NK-92 (cell line): ENCODE results near the gene RHOD.

Source experiments
- DNase-seq: peaks from one replicate; lab custom pipeline; 2025; ENCODE audit not compliant: unreplicated experiment; lab: John Stamatoyannopoulos, UW

The RHOD gene, protein sequence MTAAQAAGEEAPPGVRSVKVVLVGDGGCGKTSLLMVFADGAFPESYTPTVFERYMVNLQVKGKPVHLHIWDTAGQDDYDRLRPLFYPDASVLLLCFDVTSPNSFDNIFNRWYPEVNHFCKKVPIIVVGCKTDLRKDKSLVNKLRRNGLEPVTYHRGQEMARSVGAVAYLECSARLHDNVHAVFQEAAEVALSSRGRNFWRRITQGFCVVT

DNA sequence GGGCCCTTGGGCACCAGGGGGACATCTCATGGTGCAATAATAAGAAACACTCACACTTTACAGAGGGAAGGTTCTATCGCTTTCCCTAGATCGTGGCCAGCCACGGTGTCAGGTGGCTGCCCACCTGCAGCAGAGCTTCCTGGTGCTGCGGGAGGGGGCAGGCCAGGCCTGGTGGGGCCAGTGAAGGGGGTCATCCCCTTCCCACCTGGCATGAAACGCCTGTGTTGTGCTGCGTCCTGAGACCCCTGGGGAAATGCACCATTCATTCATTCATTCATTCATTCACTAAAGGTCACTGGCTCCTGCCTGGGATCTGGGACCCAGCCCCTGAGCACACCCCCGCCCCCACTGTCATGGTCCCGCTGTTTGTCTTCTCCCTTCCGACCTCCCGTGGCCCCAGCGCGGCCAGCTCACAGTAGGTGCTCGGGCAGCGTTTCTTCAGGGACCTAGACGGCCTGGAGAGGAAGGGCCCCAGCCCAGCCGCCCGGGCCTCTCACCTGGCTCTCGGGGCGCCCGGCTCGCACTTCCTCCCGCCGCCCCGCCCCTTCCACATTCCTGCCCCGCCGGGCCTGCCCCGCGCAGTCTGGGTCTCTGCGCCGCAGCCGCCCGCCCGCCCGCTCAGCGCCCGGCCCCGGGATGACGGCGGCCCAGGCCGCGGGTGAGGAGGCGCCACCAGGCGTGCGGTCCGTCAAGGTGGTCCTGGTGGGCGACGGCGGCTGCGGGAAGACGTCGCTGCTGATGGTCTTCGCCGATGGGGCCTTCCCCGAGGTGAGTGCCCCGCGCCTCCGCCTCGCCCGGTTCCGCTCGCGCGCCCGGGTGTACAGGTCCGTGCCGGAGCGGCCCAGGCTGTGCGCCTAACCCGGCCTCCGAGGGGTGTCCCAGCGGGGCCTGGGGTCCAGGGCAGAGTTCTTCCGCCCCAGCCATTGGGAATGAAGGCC lies at the start of gene RHOD:
Gene RHOD, plus strand, starts transcription at position 581 of the 938 bp plus-strand sequence. Its CDS starts 56 bp downstream, at position 637.
- DNase-seq = no peak

DNA sequence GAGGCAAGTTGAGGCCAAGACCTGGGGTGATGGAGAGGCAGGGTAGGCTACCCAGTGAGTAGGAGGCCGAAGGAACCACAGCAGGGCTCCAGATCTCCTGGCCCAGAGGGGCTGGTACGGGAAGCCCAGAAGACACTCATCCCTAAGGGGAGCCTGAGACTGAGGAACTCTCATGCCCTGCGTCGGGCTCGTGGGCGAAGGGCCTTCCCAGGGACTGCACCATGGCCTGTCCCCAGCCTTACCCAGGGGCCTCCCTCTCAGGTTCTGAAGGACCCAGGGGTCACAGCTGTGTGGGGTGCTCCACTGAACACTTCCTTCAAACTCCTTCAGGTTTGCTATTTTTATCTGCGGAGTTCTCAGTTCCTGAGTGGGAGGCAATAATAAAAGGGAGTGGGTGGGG lies 49.5 kb upstream of the RHOD start:
- no peak for DNase-seq

DNA sequence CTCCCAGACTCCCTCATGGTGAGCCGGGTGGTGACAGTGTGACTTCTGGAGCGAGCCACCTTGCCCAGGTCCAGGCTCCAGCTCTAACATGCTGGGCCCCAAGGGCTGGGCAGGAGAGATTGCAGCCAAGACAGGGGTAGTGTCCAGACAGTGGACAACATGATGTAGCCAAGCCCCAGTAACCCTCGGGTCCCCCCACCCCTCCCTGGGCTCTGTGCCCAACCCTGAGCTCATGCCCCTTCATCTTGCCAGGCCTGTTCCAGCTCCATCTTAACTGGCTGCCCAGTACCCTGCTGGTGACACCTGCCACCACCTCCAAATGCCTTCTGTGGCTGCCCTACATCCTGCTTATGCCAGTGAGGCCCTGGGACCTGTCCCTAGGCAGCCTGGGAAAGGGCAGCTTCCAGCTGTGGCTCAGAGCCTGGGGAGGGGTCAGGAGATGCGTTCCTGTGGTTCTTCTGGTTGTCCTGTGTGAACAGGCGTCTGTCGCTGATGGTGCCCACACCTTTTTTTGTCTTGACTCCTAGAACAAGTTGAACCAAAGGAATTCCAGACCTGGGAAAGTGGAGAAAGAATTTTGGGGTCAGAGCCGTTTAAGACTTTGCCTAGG lies 46.2 kb upstream of the RHOD start:
- DNase-seq = no peak

DNA sequence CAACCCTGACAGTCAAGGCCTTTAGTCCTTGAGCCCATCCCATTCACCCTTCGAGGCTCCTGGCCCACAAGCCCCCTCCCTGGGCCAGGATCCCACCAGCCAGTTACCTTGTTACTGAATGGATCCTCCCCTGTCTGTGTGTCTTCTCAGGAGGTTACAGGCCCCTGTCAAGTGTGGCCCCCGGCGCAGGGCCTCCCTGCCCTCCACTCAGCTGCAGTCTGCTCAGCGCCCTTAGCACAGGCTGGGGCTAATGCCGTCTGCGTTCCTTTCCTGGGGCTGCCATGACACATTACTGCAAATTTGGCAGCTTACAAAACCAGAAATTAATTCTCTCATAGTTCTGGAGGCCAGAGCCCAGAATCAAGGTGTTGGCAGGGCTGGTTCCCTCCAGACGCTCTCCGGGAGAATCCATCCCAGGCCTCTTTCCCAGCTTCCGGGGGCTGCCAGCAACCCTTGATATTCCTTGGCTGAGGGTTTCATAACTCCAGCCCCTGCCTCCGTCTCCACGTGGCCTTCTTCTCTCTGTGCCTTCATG lies 43.1 kb upstream of the RHOD start:
- no peak for DNase-seq

DNA sequence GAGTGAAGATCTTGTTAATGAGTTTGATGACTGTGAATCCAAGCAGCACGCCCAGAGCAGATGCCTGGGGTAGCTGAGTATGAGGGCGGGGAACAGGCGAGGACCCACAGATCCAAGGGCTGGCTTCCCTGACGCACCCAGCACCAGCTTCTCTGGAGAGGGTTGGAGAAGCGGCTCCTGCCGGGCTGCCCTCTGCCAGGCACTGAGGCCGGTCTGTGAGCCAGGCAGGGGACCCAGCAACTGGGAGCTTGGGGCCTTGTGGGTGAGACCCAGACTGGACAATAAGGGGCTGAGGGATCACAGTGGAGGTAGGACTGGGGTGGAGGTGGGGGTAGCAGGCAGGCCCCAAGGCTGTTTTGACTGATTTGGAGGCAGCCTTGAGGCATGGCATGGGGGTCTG lies 42.3 kb upstream of the RHOD start:
- no peak for DNase-seq

DNA sequence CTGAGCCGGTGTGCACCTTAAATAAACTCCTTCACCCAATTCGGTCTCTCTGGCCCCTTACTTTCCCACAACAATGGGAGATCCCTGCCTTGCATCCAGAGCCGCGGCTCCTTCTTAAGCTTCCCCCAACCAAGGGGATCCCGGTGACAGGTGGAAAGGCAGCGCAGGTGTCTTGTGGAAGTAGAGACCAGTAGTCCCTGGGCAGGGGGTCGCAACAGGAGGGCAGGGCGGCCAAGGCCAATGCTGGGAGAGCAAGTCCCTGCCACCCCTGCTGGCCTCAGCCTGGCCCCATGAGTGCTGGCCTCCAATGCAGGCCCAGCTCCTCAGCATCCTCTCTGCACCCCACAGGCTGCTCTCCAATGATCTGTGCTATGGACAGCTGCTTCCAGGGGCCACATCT lies 41.6 kb upstream of the RHOD start:
- DNase-seq = no peak

DNA sequence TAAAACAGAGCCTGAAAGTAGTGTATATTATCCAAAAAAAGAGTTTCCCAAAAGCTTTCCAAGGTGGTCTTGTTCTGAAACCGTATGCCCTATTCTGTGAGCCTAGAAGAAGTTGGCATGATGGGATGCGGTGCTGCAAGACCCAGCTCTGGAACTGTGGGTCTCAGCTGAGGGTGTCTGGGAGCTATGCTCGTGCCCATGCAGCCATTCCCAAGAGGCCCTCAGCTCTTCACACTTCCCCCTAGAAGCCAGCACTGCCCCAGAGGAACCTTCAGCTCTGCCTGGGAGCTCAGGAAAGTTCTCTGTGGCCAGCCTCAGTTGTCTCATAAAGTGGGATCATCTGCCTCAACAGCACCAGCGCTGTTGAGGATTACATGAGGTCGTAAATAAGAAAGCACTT lies 40.1 kb upstream of the RHOD start:
- DNase-seq = no peak

DNA sequence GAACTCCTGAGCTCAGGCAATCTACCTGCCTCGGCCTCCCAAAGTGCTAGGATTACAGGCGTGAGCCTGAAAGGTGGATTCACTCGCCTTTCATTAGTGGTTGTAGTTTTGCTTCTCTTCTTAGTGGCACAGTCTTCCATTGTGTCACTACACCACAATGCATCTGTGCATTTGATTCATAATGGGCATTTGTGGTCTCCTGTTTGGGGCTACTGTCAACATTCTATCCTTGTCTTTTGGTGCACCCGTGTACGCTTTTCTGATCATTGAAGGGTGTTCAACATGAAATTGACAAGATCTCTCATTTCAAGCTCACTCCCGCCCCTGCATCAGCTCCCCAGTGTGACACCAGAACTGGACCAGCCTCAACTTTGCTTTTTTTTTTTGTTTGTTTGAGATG lies 35.7 kb upstream of the RHOD start:
- DNase-seq = no peak

DNA sequence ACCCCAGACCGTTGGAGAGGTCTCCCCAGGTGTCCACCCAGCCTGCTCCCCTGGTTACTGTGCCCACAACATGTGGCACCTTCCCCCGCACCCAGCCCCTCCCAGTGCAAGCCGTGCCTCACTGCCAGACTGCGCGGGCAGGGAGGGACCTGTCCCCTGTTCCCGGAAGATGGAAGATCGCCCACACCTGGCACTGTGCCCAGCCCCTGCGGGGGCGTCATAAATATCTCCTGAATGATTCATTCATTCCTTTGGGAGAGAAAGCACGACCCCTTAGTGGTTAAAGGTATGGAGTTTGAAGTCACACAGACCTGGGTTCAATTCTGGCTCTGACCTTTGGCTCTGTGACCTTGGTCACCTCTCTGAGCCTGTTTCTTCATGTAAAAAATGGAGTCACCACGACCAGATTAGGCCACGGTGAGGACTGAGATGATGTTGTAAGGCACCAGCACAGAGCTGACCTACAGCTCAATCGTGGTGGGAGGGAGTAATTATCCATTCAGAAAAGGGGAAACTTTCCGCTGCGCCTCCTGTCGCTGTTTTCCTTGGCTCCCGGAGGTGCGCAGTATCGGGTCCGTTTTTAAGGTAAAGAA lies 34.2 kb upstream of the RHOD start:
- DNase-seq = no peak

DNA sequence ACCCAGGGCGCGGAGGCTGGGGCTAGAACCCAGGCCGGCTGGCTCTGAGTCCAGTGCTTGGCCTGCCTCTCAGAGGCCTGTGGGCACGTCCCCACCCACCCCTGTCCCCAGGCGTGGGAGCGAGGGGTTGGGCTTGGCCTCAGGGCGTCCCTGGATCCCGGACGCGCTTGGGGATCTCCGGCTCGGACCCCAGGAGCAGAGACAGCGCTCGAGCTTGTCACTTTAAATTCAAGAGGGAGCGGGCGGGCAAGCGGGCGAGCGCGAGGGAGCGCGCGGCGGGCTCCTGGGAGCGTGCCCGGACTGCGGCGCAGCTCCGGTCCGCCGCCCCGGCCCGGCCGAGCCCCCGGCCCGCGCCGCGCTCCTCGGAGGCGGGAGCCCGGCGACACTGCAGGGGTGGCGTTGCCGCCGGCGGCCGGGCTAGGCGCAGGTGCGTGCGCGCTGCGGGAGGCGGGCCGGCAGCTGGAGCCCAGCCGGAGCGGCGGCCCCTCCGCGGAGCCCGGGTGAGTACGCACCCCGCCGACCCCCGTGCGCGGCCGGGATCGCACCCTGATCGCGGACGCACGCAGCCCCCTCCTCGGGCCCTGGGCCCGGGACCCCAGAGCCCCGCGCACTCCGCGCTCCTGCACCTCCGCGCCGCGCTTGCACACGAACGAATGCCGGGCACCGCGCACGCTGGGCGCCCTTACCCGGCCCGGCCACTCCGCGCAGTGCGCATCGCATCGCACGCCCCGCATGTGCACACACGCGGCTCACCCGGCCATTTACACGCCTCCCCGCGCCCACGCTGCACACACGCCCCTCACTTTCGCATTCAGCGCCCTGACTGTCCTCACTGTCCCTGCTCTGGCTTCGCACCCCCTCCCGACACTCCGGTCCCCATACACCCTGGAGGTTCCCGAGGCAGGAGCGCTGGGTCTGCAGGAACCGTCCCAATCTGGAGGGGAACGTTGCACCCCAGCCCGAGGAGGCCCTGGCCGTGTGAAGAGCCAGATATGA lies 33.4 kb upstream of the RHOD start, which contains the start of gene SYT12:
Gene SYT12, plus strand, starts transcription at position 174 of the 996 bp plus-strand sequence. CDS start 7,011 bp downstream, outside the sequence.
- DNase-seq = no peak

DNA sequence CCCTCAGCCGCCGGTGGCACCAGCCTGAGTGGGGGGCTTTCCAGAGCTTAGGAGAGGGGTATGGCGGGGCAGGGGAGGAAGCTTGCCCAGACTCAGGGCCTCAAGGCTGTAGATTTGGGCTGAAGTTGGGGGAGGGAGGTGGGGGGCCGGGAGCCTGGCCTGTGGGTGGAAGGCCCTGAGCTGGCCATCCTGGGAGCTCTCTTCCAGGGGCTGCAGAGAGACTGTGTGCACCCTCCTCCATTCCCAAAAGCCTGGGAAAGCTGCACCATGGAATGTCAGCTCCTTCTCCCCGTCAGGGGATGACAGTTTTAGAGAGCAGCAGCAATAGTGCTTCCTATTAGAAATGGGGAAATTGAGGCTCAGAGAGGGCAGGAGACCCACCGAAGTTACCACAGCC lies 32.7 kb upstream of the RHOD start:
- no peak for DNase-seq

DNA sequence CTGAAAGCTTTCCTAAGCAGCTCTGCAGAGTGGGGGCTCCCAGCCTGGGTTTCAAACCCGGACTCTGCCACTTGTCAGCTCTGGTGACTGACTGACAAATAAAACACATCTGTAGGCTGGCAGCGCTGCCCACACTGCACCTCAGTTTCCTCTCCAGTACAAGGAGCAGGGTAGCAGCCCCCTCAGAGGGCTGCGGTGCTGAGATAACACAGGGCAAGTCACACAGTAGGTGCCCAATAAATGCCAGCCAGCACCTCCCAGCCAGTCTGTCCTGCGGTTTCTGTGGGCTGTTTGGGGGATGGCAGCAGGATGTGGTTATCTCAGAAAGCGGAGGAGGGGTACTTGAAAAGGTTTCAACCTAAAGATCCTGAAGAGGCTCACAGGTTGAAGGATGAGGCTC lies 32.2 kb upstream of the RHOD start:
- no peak for DNase-seq

DNA sequence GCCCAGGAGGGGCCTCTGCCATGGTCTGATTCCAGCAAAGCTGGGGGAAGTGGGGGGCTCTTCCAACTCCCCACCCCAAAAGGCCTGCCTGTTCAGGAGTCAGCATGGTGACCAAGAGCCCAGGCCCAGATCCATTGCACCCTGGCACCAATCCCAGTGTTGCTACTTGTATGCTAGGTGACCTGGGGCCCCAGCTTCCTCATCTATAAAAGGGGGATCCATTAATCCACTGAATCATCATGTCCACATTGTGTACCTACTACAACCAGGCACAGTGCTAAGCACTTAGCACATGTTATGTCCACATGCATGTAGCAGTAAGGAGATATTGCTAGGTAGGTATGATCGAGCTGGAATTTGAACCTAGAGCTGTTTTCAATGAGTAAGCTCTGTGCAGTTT lies 31.7 kb upstream of the RHOD start:
- DNase-seq = no peak

DNA sequence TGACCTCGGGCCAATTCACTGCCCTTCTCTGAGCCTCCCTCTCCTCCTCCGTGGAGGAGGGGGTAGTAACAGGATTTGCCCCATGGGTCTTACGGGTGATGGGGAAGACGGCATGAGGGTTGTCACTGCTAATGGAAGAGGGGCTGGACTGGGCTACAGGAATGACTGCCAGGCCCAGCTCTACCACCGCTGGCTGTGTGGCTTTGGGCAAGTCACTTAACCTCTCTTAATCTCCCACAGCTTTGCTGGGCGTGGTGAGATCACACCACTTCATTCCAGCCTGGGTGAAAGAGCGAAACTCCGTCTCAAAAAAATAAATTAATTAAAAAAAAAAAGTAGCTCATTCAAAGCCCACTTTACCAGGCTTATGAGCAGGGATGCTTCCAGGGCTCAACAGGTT lies 30.9 kb upstream of the RHOD start:
- DNase-seq = no peak

DNA sequence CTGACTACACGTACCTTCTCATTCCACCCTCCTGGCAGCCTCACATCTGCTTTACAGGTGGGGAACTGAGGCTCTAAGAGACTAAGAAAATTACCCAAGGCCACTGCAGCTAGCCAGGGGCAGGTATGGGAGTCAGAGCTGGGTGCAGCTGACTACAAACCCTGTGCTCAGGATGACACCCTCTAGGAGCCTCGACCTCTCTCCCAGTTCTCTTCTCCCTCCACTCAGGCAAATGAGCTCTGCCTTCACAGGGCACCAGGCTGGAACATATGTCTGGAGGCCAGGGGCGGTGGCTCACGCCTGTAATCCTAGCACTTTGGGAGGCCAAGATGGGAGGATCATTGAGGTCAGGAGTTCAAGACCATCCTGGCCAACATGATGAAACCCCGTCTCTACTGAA lies 29.7 kb upstream of the RHOD start:
- DNase-seq = no peak

DNA sequence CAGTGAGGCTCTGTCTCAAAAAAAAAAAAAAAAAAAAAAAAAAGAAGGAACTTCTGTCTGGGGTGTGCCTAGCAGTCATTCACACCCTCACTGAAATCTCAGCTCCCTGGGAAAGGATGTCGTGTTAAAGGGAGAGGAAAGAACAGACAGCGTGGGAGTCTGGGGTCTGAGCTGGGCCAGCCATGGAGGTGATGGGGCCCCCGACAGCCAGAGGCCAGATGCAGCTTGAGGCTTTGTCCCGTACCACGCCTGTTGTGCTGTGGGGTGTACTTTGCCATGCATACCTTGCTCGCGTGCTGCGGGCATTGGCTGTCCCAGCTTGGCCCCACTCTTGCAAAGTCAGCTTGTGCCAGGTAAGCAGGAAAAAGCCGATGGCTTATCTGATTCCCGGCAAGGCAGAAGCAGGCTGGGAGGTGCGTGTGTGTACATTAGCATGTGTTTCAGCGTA lies 29.1 kb upstream of the RHOD start:
- no peak for DNase-seq

DNA sequence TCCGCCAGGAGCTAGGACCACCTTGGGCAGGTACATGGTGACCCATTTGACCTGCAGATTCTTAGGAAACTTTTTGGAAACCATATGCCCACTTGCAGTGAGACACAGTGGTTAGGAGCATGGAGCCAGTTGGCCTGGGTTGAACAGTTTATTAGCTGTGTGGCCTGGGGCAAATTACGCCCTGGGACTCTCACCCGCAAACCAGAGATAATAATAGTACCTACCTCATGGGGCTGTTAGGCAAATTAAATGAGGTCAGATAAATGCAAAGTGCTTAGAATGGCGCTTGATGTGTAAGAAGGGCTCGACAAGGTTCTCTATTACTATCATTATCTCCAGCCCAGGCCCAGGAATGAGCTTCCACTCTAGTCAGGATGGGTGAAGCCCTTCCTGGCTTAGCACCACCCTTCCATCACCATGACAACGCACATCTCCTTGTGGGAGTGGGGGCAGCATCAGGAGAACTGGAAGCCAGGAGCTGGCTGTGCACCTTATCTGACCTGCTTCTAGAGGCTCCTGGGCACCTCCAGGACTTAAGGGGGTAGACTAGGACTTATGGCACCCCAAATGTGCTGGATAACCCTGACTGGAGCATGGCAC lies 28.6 kb upstream of the RHOD start:
- DNase-seq = no peak

DNA sequence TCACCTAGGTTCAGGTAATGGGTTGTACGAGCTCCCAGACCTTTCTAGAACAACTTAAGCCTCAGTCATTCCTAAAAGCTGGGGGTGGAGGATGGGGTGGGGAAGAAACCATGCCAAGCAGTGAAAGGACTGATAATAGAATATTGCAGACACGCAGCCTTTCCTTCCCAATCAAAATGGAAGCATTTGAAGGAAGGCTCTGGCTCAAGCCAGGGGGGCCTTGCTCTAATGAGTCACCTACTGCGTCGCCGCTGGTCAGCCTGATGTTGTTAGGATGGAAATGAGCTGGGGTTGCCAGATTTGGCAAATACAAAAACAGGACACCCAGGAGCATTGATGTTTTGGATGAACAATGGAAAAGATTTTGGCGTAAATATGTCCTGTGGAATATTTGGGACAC lies 27.5 kb upstream of the RHOD start:
- no peak for DNase-seq

DNA sequence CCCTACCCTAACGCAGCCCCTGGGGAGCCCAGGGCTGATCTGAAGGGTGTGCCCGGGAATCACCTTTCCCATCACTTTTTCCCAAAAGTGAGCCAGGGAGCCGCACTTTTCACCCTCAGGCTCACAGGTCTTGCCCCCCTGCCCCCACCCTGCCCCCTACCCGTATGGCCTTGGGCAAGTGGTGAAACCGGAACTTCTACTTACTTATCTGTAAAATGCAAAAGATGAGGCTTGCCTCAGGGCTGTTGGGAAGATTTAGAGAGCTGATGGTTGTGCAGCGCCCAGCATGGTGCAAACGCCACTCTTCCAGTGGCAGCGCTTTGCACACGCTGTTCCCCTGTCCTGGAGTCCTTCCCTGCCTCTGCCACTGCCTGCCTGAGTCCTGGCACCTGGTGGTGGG lies 25.7 kb upstream of the RHOD start:
- DNase-seq = no peak
